ENCODE results near the gene HK1.

GRCh38 chr10:69237528-69238159 is 40.7 kb upstream of the HK1 start:
- peak; percentile 94 for TF ChIP-seq CTCF (conservative IDR thresholded peaks at IDR 0.05; ENCODE audit: low read depth, low read length)
- no peak; the same call in 1 of the 2 replicates for TF ChIP-seq CEBPB (IDR thresholded peaks at IDR 0.05; ENCODE audit: low read depth, low read length)
